HepG2 (cell line): ENCODE measurements around the gene MPIG6B. TPM values are rescaled to one million over a fixed set of nuclear protein-coding genes. Genes with fewer than 3 reads are reported as not detected.

Experiments
- DNMT1 ChIP-seq: sonication (generic); formaldehyde crosslinking; IDR thresholded peaks from 2 replicates; pipeline ENCODE4 v1.5.1; 2020; ENCODE audit warnings: mild to moderate bottlenecking, missing genetic modification reagents
- EEA1 ChIP-seq: sonication (generic); formaldehyde crosslinking; IDR thresholded peaks from 2 replicates; pipeline ENCODE4 v1.5.1; 2020; ENCODE audit warnings: mild to moderate bottlenecking, missing genetic modification reagents, borderline replicate concordance
- GLI4 ChIP-seq: sonication (generic); formaldehyde crosslinking; IDR thresholded peaks from 2 replicates; pipeline ENCODE4 v1.5.1; 2020; ENCODE audit warnings: missing genetic modification reagents, mild to moderate bottlenecking, moderate library complexity, borderline replicate concordance
- HNF4G ChIP-seq, 2 experiments: sonication (generic) in 1 of 2; formaldehyde crosslinking in 1 of 2; IDR thresholded peaks; 2 replicates each; pipeline versions ENCODE4 v1.4.0 to v1.6.1; 2011 to 2020; ENCODE audit warnings: borderline replicate concordance in 2 of 2, low read depth in 2 of 2, mild to moderate bottlenecking in 2 of 2, low read length in 1 of 2, missing genetic modification reagents in 1 of 2, moderate library complexity in 1 of 2
- JARID2 ChIP-seq: sonication (generic); formaldehyde crosslinking; IDR thresholded peaks from 2 replicates; pipeline ENCODE4 v1.8.1; 2023; ENCODE audit warnings: missing genetic modification reagents, inconsistent platforms; ENCODE audit not compliant: insufficient replicate concordance
- PLRG1 ChIP-seq: fragments of 450-650 bp; conservative IDR thresholded peaks from 2 replicates; pipeline ENCODE4 v1.6.1; 2016
- SETDB1 ChIP-seq: sonication (generic); formaldehyde crosslinking; IDR thresholded peaks from 2 replicates; pipeline ENCODE4 v1.5.1; 2020; ENCODE audit warnings: missing genetic modification reagents, mild to moderate bottlenecking, borderline replicate concordance
- SPEN ChIP-seq: sonication (generic); formaldehyde crosslinking; IDR thresholded peaks from 2 replicates; pipeline ENCODE4 v1.5.1; 2020; ENCODE audit warnings: low read depth, mild to moderate bottlenecking, missing genetic modification reagents
- TBP ChIP-seq: sonication (generic); formaldehyde crosslinking; IDR thresholded peaks from 2 replicates; pipeline ENCODE4 v1.5.0; 2020; ENCODE audit warnings: missing genetic modification reagents
- ZMYM2 ChIP-seq: sonication (generic); formaldehyde crosslinking; IDR thresholded peaks from 2 replicates; pipeline ENCODE4 v1.8.0; 2022; ENCODE audit warnings: mild to moderate bottlenecking, missing genetic modification reagents
- ZNF260 ChIP-seq: sonication (generic); formaldehyde crosslinking; IDR thresholded peaks from 2 replicates; pipeline ENCODE4 v1.4.0; 2020; ENCODE audit warnings: missing genetic modification reagents, low read depth, mild to moderate bottlenecking, borderline replicate concordance
- ZNF317 ChIP-seq: sonication (generic); formaldehyde crosslinking; IDR thresholded peaks from 2 replicates; pipeline ENCODE4 v1.5.0; 2020; ENCODE audit warnings: mild to moderate bottlenecking, missing genetic modification reagents
- ZNF383 ChIP-seq: sonication (generic); formaldehyde crosslinking; IDR thresholded peaks from 2 replicates; pipeline ENCODE4 v1.4.0; 2020; ENCODE audit warnings: missing genetic modification reagents, mild to moderate bottlenecking, borderline replicate concordance
- ZNF432 ChIP-seq: sonication (generic); formaldehyde crosslinking; IDR thresholded peaks from 2 replicates; pipeline ENCODE4 v1.5.0; 2020; ENCODE audit warnings: missing genetic modification reagents, mild to moderate bottlenecking, borderline replicate concordance
- ZNF557 ChIP-seq: sonication (generic); formaldehyde crosslinking; IDR thresholded peaks from 2 replicates; pipeline ENCODE4 v1.4.0; 2020; ENCODE audit warnings: missing genetic modification reagents
- ZNF782 ChIP-seq: sonication (generic); formaldehyde crosslinking; IDR thresholded peaks from 2 replicates; pipeline ENCODE4 v1.4.0; 2020; ENCODE audit warnings: missing genetic modification reagents, mild to moderate bottlenecking, borderline replicate concordance
- polyA plus RNA-seq, 8 experiments: library from polyadenylated mRNA; depleted of rRNA in 3 of 8; stranded (reverse) in 7 of 8; unstranded in 1 of 8; fragments of >200 nt; fragmentation: Illumina TruSeq in 4 of 8; extraction: Trizol in 4 of 8; gene quantifications; 2 replicates each; pipeline versions ENCODE4 v1.2.1 to v1.2.3, GENCODE V29; 2011 to 2016; ENCODE audit warnings: low read depth in 4 of 8, missing spikeins in 1 of 8, mixed read lengths in 1 of 8; ENCODE audit not compliant: insufficient read depth in 1 of 8
- total RNA-seq, 5 experiments: library from RNA; depleted of rRNA; stranded (reverse); fragments of >200 nt; fragmentation: Illumina TruSeq; extraction: Trizol; gene quantifications; 2 replicates each; pipeline ENCODE4 v1.2.3, GENCODE V29; 2016; ENCODE audit warnings: low read depth in 1 of 5
- TF ChIP-seq, protein P1 (sequence below): sonication (generic); formaldehyde crosslinking; conservative IDR thresholded peaks from 2 replicates; pipeline ENCODE4 v1.4.0; 2020; ENCODE audit warnings: missing genetic modification reagents
- TF ChIP-seq, protein P2 (sequence below): IDR thresholded peaks from 2 replicates; pipeline ENCODE4 v1.6.1; 2018; ENCODE audit warnings: missing genetic modification reagents
- TF ChIP-seq, protein P3 (sequence below): sonication (generic); formaldehyde crosslinking; IDR thresholded peaks from 2 replicates; pipeline ENCODE4 v1.4.0; 2020; ENCODE audit warnings: mild to moderate bottlenecking, missing genetic modification reagents, borderline replicate concordance
- TF ChIP-seq, protein P4 (sequence below): conservative IDR thresholded peaks from 2 replicates; pipeline ENCODE4 v1.6.1; 2018; ENCODE audit warnings: missing genetic modification reagents
- TF ChIP-seq, protein P5 (sequence below): sonication (generic); formaldehyde crosslinking; conservative IDR thresholded peaks from 2 replicates; pipeline ENCODE4 v1.8.0; 2022; ENCODE audit warnings: mild to moderate bottlenecking, moderate library complexity, missing genetic modification reagents

Gene MPIG6B
- total and polyA plus RNA-seq, 2 of the 13 experiments (the other 11 are each of a cell fraction or from before 2014, with no cell fraction given): not detected

DNA sequence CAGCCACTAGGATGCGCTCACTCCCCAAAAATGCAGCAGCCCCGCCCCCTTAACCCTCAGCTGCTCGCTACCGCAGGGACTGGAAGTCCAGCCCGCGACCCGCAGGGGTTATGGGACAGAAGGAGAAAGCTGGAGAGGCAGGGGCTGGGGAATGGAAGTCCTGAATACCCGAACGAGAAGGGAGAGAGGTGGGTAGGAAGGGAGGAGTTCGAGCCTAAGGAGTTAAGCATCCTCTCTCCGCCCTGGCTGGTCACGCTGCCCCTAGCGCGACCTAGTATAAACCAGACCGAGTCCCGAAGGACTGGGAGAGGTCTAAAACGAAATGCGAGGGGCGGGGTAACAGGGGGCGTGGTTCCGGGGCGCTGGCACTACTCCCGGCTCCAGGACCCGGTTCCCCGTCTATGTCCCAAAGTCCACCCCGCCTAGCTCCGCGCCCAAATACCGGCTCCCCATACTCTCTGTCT, 6.4 kb downstream of the MPIG6B start (continued):
- TF ChIP-seq, protein P1, sequence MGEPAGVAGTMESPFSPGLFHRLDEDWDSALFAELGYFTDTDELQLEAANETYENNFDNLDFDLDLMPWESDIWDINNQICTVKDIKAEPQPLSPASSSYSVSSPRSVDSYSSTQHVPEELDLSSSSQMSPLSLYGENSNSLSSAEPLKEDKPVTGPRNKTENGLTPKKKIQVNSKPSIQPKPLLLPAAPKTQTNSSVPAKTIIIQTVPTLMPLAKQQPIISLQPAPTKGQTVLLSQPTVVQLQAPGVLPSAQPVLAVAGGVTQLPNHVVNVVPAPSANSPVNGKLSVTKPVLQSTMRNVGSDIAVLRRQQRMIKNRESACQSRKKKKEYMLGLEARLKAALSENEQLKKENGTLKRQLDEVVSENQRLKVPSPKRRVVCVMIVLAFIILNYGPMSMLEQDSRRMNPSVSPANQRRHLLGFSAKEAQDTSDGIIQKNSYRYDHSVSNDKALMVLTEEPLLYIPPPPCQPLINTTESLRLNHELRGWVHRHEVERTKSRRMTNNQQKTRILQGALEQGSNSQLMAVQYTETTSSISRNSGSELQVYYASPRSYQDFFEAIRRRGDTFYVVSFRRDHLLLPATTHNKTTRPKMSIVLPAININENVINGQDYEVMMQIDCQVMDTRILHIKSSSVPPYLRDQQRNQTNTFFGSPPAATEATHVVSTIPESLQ (CRISPR knock-in tag): no peak
- TF ChIP-seq JARID2 (CRISPR knock-in tag) (no peak), SETDB1 (CRISPR knock-in tag) (no peak), ZNF782 (CRISPR knock-in tag) (no peak), TBP (CRISPR knock-in tag) (no peak; the same call in 1 of the 2 replicates), EEA1 (CRISPR knock-in tag) (no peak), ZNF383 (CRISPR knock-in tag) (no peak), SPEN (CRISPR knock-in tag) (peak; percentile 56; the same call in 1 of the 2 replicates), ZNF260 (no peak), DNMT1 (CRISPR knock-in tag) (peak; percentile 12; the same call in 1 of the 2 replicates), HNF4G (IDR thresholded peaks at IDR 0.05; ENCODE audit: borderline replicate concordance, low read depth, low read length) (0 out of 2 replicates have a peak, but pooled peaks have one; percentile 36), HNF4G (CRISPR knock-in tag; IDR thresholded peaks at IDR 0.05; ENCODE audit: borderline replicate concordance, low read depth) (no peak), GLI4 (CRISPR knock-in tag) (no peak; the same call in 1 of the 2 replicates), ZNF432 (no peak), ZMYM2 (CRISPR knock-in tag) (peak; percentile 68; the same call in 1 of the 2 replicates), ZNF557 (CRISPR knock-in tag) (no peak; the same call in none of the 2 replicates), ZNF317 (CRISPR knock-in tag) (no peak; the same call in 1 of the 2 replicates), PLRG1 (no peak)
- TF ChIP-seq, protein P2, sequence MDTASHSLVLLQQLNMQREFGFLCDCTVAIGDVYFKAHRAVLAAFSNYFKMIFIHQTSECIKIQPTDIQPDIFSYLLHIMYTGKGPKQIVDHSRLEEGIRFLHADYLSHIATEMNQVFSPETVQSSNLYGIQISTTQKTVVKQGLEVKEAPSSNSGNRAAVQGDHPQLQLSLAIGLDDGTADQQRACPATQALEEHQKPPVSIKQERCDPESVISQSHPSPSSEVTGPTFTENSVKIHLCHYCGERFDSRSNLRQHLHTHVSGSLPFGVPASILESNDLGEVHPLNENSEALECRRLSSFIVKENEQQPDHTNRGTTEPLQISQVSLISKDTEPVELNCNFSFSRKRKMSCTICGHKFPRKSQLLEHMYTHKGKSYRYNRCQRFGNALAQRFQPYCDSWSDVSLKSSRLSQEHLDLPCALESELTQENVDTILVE (CRISPR knock-in tag): no peak
- TF ChIP-seq, protein P3, sequence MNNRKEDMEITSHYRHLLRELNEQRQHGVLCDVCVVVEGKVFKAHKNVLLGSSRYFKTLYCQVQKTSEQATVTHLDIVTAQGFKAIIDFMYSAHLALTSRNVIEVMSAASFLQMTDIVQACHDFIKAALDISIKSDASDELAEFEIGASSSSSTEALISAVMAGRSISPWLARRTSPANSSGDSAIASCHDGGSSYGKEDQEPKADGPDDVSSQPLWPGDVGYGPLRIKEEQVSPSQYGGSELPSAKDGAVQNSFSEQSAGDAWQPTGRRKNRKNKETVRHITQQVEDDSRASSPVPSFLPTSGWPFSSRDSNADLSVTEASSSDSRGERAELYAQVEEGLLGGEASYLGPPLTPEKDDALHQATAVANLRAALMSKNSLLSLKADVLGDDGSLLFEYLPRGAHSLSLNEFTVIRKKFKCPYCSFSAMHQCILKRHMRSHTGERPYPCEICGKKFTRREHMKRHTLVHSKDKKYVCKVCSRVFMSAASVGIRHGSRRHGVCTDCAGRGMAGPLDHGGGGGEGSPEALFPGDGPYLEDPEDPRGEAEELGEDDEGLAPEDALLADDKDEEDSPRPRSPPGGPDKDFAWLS (CRISPR knock-in tag): no peak
- TF ChIP-seq, protein P4, sequence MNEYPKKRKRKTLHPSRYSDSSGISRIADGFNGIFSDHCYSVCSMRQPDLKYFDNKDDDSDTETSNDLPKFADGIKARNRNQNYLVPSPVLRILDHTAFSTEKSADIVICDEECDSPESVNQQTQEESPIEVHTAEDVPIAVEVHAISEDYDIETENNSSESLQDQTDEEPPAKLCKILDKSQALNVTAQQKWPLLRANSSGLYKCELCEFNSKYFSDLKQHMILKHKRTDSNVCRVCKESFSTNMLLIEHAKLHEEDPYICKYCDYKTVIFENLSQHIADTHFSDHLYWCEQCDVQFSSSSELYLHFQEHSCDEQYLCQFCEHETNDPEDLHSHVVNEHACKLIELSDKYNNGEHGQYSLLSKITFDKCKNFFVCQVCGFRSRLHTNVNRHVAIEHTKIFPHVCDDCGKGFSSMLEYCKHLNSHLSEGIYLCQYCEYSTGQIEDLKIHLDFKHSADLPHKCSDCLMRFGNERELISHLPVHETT (CRISPR knock-in tag): peak; percentile 84; the same call in 1 of the 2 replicates
- TF ChIP-seq, protein P5, sequence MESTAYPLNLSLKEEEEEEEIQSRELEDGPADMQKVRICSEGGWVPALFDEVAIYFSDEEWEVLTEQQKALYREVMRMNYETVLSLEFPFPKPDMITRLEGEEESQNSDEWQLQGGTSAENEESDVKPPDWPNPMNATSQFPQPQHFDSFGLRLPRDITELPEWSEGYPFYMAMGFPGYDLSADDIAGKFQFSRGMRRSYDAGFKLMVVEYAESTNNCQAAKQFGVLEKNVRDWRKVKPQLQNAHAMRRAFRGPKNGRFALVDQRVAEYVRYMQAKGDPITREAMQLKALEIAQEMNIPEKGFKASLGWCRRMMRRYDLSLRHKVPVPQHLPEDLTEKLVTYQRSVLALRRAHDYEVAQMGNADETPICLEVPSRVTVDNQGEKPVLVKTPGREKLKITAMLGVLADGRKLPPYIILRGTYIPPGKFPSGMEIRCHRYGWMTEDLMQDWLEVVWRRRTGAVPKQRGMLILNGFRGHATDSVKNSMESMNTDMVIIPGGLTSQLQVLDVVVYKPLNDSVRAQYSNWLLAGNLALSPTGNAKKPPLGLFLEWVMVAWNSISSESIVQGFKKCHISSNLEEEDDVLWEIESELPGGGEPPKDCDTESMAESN: no peak; the same call in 1 of the 2 replicates
